Cardiac fibroblast (primary cell): ENCODE results near the gene PIMREG.

Experiments used
- DNase-seq, 2 donors: peaks; one replicate each; pipeline versions ENCODE4 v3.0.0 to v3.0.0-alpha.2; 2010; ENCODE audit warnings: low read depth in 2 of 2
- H3K4me3 ChIP-seq, 2 donors: replicated peaks in 1 of 2; 1 replicate in 1 of 2; 2 replicates in 1 of 2; pipeline ENCODE4 v1.5.1; 2011; ENCODE audit warnings: low read depth in 2 of 2, low read length in 2 of 2, mild to moderate bottlenecking in 2 of 2, moderate library complexity in 1 of 2
- CTCF ChIP-seq: IDR thresholded peaks from one replicate; pipeline ENCODE4 v1.5.1; 2011; ENCODE audit warnings: low read depth, mild to moderate bottlenecking, low read length, inconsistent platforms

The PIMREG gene

GRCh38 chr17:6465206-6466003, 21.1 kb downstream of the PIMREG start:
- no peak for DNase-seq
- TF ChIP-seq CTCF: no peak
- H3K4me3 ChIP-seq: no peak overlapping the region

GRCh38 chr17:6467567-6467966, 23.3 kb downstream of the PIMREG start:
- no peak for TF ChIP-seq CTCF
- H3K4me3 ChIP-seq: no peak overlapping the region
- no peak for DNase-seq

- DNase-seq: no peak
- no peak overlapping the region for H3K4me3 ChIP-seq
- no peak for TF ChIP-seq CTCF
These were observed 24.0 kb downstream of the PIMREG start for GRCh38 chr17:6468051-6468790.

GRCh38 chr17:6470146-6470718, 26.0 kb downstream of the PIMREG start:
- DNase-seq: no peak
- H3K4me3 ChIP-seq: no peak overlapping the region
- TF ChIP-seq CTCF: no peak

GRCh38 chr17:6470751-6471521, 26.7 kb downstream of the PIMREG start:
- H3K4me3 ChIP-seq: no peak overlapping the region
- TF ChIP-seq CTCF: no peak

More at GRCh38 chr17:6470751-6471521, 26.7 kb downstream of the PIMREG start:
- DNase-seq: no peak
